Right renal cortex interstitium (tissue), 3 donors: ENCODE measurements around the gene EXOC3L1. TPM values are rescaled to one million over a fixed set of nuclear protein-coding genes. Genes with fewer than 3 reads are reported as not detected.

Source experiments
- DNase-seq, 3 donors: peaks; one replicate each; pipeline ENCODE4 v3.0.0-alpha.2; 2013; ENCODE audit warnings: low read depth in 3 of 3, low spot score in 2 of 3
- polyA plus RNA-seq, 3 donors: library from polyadenylated mRNA; unstranded; fragments of 120-200 nt; gene quantifications; one replicate each; pipeline ENCODE4 v1.2.1, GENCODE V29; 2013; ENCODE audit not compliant: insufficient read length in 3 of 3

The EXOC3L1 gene
- polyA plus RNA-seq, 3 donors, result 4.2 to 5.6 (median 4.3) TPM

DNA sequence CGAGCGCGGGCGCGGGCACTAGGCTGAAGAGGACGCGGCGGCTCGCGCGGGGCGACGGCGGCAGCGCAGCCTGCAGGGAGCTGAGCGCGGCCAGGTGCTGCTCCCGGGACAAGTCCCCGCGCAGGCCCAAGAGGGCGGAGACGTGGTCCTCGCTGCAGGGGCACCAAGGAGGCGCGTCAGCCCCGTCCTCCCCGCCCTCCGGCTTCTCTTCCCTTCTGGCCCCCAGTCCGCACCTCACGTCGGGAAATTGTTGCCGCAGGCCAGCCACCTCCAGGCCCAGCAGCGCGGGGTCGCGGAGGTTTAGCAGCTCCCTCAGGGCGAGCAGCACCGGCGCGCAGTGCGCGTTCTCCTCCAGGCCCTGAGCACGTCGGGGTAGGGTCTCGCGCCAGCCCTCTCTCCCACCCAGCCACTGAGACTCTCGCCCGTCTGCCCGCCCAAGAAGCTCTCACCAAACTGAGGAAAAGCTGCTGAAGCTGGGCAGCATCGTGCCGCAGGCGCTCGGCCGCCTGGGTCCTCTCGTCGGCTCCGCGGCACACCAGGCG lies 5.4 kb downstream of the EXOC3L1 start:
- DNase-seq, result no peak

DNA sequence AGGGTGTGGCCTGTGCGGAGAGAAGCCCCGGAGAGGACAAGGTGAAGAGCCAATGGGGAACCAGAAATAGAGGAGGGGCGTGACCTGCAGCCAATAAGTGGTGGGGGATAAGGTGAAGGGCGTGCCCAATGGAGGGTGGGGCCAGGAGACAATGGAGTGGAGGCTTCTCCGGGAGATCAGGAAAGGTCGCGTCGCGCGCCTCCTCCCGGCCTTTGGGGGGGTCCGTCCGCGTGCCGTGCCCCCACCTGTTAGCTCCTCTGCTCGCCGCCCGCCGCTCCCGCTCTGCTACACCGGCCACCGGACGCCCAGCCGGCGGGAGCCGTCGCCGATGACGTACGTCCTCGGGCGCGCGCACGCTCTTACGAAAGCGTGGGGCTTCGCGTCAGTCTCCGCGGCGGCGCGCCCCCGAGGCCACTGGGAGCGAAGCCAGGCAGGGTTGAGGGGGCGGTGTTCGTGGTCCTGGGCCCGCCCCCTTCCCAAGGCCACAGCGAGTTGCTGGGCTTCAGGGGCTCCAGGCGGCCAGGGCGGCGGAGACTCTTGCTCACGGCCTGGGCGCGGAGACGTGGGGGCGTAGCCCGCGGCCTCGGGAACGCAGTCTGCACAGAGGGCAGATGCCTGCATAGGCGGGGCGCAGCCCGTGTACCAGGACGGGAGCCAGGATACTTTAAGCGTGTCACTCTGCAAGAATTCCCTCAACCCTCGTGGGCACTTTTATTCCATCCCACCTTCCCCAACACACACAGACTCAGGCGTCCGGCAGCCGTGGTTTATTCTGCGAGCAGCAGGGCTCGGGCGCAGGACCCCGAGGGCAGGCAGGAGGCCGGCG lies 6.1 kb downstream of the EXOC3L1 start, which contains the start of gene MATCAP1:
MATCAP1 (minus strand) TSS at position 337 of the 826 bp plus-strand sequence. CDS start 3,353 bp downstream, outside the sequence.
- peak; percentile 86 to 94 (median 93) for DNase-seq

DNA sequence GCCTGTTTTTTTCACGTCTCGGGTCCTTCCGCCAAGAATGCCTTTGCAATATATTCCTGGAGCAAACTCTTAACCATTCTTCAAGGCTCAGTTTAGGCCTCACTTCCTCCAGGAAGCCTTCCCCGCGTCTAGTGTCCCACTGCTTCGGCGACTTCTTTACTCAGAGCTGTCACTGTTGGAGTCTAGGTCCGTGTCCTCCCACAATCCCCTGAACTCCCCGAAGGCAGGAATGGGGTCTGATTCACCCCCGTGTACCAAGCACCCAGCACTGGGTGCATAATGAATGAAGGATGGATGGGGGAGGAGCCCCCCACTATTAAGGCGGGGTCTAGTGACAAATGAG lies 6.7 kb downstream of the EXOC3L1 start:
- DNase-seq, result no peak

DNA sequence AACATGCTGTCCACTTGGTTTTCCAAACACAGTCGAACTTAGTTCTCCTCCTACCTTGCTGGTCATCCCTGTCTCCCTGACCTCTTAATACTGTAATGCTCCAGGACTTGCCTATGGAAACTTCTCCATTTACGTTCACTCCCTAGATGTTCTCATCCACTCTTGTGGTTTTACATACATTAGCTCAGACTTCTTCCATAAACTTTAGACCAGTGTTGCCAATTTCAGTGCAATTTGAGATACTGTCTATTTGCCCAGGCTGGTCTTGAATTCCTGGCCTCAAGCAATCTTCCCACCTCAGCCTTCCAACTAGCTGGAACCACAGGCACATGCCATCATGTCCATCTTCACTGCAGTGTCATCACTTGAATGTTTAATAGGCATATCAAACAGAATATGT lies 7.6 kb downstream of the EXOC3L1 start:
- no peak for DNase-seq

- no peak for DNase-seq
Measured at GRCh38 chr16:67181346-67181745, 8.6 kb downstream of the EXOC3L1 start.

- no peak for DNase-seq
Measured at GRCh38 chr16:67180166-67180565, 9.8 kb downstream of the EXOC3L1 start.

GRCh38 chr16:67179421-67180080 lies 10.4 kb downstream of the EXOC3L1 start:
- DNase-seq, result no peak

GRCh38 chr16:67177743-67178699 lies 11.9 kb downstream of the EXOC3L1 start:
- DNase-seq, result no peak

GRCh38 chr16:67176662-67177061 lies 13.3 kb downstream of the EXOC3L1 start:
- no peak for DNase-seq

DNA sequence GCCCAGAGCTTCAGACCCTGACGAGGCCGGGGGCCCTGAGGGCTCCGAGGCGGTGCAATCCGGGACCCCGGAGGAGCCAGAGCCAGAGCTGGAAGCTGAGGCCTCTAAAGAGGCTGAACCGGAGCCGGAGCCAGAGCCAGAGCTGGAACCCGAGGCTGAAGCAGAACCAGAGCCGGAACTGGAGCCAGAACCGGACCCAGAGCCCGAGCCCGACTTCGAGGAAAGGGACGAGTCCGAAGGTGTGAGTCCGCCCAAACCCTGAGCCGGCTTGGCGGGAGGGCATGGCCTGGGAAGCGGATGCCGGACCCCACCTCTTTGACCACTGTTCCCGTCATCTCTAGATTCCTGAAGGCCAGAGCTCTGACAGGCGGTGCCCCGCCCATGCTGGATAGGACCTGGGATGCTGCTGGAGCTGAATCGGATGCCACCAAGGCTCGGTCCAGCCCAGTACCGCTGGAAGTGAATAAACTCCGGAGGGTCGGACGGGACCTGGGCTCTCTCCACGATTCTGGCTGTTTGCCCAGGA lies 15.2 kb downstream of the EXOC3L1 start:
- no peak for DNase-seq

DNA sequence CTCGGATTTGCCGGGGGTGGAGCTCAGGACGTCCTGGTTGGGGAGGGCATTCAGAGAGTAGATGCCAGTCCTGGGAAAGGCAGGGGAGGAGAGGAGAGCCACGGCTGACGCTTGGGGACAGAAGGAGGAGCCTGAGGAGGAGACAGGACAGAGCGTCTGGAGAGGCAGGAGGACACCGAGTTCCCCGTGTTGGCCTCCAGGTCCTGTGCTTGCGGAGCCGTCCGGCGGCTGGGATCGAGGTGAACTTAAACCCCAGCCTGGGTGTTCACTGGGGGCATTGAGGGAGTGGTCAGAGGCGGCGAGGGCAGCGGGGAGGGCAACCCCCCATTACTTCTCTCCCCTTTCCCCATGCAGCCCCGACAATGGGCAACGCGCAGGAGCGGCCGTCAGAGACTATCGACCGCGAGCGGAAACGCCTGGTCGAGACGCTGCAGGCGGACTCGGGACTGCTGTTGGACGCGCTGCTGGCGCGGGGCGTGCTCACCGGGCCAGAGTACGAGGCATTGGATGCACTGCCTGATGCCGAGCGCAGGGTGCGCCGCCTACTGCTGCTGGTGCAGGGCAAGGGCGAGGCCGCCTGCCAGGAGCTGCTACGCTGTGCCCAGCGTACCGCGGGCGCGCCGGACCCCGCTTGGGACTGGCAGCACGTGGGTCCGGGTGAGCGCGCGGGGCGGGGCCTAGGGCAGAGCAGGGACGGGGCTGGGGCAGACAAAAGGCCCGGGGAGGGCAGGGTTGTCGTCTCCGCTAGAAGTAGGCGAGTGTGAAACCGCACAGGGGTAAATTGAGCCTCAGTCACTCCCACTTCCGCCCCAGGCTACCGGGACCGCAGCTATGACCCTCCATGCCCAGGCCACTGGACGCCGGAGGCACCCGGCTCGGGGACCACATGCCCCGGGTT lies 15.9 kb downstream of the EXOC3L1 start:
- DNase-seq, result no peak

DNA sequence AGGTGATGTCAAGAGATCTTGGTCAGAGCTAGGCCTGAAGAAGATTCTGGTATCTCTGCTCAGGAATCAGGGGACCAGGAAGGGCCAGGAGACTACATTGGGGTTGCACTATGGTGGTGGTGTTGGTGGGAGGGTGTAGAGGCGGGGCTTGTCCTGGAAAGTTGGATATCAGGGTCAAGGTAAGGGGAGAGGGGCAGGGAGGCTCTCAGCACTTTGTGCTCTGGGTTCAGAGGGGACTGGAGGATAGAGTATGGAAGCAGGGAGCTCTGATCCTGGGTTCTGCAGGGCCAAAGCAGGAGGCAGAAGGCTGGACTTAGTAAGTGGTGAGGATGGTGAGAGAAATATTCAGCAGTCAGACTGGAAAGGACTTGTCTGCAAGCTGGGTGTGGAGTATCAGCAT lies 16.6 kb downstream of the EXOC3L1 start:
- DNase-seq, result no peak

- DNase-seq, result no peak
Measured at GRCh38 chr16:67170949-67171649, 18.8 kb downstream of the EXOC3L1 start.

DNA sequence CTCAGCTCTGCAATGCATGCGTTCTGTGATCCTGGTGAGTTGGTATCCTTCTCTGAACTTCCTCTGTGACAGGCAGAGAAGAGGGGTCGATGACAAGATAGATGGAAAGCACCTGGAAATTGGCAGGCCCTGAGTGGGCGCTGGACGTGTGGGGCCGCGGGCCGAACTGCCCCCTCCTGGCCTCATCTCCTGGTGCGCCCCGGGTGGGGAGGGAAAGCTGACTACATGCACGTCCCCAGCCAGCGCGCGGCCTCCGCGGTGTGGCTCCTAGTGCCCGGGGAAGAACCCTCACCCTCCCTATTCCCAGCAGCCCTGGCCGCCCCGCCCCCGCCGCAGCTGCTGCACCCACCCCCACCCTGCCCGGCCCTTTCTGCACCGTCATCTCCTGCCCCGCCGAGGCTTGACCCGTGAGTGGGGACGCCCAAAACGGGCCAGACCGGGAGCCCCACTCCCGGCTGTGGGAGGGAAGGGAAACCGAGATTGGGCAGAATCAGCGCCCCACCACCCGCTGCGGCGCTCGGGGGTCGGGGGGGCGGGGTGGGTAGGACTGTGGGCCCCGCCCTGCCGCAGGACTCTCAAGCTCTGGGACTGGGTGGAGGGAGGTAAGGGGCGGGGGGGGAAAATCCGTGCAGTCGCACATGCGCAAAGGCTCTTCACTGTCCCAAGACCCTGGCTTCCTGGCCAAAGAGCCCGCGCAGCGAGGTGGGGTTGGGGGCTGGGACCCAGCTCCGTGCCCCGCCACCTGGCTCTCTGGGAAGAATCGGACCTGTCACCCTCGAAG lies 19.6 kb downstream of the EXOC3L1 start, which contains the start of gene NOL3:
NOL3 (plus strand) TSS at position 371 of the 781 bp plus-strand sequence.
- DNase-seq, result no peak

DNA sequence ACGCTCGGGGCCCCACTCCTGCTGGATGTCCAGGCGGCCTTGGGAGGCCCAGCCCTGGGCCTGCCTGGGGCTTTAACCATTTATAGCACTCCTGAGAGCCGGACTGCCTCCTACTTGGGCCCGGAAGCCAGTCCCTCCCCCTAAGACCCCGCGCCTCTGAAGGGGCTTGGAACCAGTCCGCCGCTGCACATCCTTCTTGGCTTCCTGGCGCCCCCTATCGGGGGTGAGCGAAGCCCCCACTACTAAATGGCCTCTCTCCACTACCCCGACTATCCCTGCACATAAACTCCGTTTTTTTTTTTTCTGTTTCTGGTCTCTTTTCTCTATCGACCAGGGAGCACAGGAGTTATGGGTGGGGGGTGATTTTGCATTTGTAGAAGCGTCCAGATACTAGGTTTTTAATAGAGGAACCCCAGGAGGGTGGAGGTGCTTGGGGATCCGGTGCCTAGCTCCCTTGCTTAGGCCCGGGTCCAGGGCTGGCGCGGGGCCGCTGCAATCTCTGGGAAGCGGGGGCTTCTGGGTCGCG lies 20.2 kb downstream of the EXOC3L1 start:
- DNase-seq, result no peak

GRCh38 chr16:67169011-67169451 lies 20.9 kb downstream of the EXOC3L1 start:
- no peak for DNase-seq

GRCh38 chr16:67167588-67167987 lies 22.3 kb downstream of the EXOC3L1 start:
- no peak for DNase-seq
